IPS-18c (cell line): ENCODE data around the gene AUTS2.
"Not testable (repeated sequence)": the region's sequence is repeated elsewhere in the genome, so short reads cannot be mapped to it uniquely, and the experiment has no call there.

Source experiments
- H3K4me3 ChIP-seq: 2 replicates; pipeline ENCODE4 v1.7.0; 2013; ENCODE audit warnings: low read depth, mild to moderate bottlenecking, low read length, moderate library complexity; ENCODE audit not compliant: insufficient read depth
- H3K9me3 ChIP-seq: one replicate; pipeline ENCODE4 v1.6.1; 2013; ENCODE audit warnings: mild to moderate bottlenecking, low read length, moderate library complexity; ENCODE audit not compliant: control insufficient read depth, insufficient read depth

AUTS2 gene

GRCh38 chr7:70787771-70788170 is 1189.5 kb downstream of the AUTS2 start:
- Histone ChIP-seq H3K9me3 (no peaks in the 10 kb centered on the region), H3K4me3 (no peak overlapping the region)

DNA sequence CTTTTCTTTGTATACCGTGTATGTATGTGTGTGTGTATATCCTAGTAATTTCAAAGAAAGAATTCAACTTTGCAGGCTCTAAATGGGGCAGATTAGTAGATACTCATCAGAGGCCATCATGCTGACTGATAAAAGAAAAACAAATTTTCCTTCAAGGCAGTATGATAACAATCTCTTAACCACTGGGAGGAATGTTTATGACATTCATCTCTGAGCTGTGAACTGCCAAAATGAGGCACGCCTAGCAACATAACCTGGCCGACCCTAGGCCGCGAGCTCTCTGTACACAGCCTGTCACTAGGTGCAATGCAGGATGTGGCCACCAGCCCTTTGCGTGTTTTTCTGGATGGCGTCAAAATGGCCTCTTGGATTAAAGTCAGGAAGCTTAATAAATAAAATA is 1190.0 kb downstream of the AUTS2 start:
- H3K4me3 ChIP-seq, result no peak overlapping the region

GRCh38 chr7:70789481-70790214 is 1191.4 kb downstream of the AUTS2 start:
- H3K9me3 ChIP-seq, result no peaks in the 10 kb centered on the region
- no peak overlapping the region for H3K4me3 ChIP-seq

More for the DNA sequence above, 1190.0 kb downstream of the AUTS2 start:
- H3K9me3 ChIP-seq, result no peaks in the 10 kb centered on the region

- Histone ChIP-seq H3K9me3 (no peaks in the 10 kb centered on the region), H3K4me3 (no peak overlapping the region)
Observed at GRCh38 chr7:70790215-70791073, 1192.2 kb downstream of the AUTS2 start.

GRCh38 chr7:70791341-70791740 is 1193.1 kb downstream of the AUTS2 start:
- Histone ChIP-seq H3K9me3 (no peaks in the 10 kb centered on the region), H3K4me3 (no peak overlapping the region)

DNA sequence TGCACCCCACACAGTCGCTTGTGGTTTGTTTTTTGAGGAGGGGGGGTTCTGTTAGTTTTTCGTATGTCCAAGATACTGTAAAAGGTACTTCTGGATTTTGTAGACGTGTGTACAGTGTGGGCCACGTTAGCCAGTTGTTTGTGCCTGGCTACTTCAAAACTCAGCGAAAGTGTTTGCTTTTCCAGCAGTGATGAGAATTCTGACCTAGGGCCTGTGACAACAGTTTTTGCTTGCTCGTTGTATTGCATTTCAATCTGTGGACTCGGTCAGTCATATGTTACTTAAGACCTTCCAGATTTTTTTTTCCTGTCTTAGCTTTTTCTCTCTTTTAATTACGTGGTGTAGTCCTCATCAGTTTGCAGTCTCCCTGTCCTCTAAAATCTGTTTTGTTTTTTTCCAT is 1194.8 kb downstream of the AUTS2 start:
- no peaks in the 10 kb centered on the region for H3K9me3 ChIP-seq
- no peak overlapping the region for H3K4me3 ChIP-seq

GRCh38 chr7:70793821-70794220 is 1195.5 kb downstream of the AUTS2 start:
- no peak overlapping the region for H3K4me3 ChIP-seq

DNA sequence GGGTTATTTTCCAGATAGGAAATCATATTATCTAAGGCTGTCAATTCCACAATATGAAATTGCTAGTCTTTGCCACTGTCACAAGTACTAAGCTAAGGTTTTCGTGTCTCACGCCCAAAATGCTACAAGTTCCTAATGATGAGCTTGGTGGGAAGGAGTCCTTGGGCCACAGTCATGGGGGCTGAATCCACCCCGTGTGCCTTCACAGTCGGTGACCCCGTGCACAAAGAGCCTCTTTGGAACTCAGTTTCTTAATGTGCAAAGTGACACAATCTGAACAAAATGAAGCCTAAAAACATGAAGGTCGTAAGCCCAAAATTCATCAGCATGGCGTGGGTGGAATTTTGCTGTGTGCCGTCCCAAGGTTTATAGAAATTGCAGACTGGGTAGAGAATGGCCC is 1196.7 kb downstream of the AUTS2 start:
- H3K4me3 ChIP-seq, result no peak overlapping the region
- H3K9me3 ChIP-seq, result no peaks in the 10 kb centered on the region

More at GRCh38 chr7:70793821-70794220, 1195.5 kb downstream of the AUTS2 start:
- H3K9me3 ChIP-seq, result no peaks in the 10 kb centered on the region

DNA sequence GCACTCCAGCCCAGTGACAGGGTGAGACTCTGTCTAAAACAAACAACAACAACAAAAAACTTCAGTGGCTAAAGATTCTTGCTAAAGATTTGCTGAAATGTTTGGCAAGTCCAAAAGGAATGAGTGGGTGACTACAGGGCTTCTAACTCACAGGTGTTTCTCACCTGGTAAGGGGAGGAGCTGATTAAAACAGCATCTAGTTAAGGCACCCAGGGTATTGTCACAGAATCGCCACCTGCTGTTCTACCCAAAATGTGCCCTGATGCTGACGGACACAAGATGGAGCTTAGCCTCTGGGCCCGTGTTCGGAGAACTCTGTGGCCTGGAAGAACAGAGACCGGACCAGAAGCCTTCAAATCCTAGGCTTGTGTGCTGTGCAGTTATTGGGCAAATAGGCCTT is 1197.7 kb downstream of the AUTS2 start:
- Histone ChIP-seq H3K4me3 (no peak overlapping the region), H3K9me3 (no peaks in the 10 kb centered on the region)

GRCh38 chr7:70797109-70797514 is 1198.8 kb downstream of the AUTS2 start:
- H3K4me3 ChIP-seq, result no peak overlapping the region
- H3K9me3 ChIP-seq, result no peaks in the 10 kb centered on the region

DNA sequence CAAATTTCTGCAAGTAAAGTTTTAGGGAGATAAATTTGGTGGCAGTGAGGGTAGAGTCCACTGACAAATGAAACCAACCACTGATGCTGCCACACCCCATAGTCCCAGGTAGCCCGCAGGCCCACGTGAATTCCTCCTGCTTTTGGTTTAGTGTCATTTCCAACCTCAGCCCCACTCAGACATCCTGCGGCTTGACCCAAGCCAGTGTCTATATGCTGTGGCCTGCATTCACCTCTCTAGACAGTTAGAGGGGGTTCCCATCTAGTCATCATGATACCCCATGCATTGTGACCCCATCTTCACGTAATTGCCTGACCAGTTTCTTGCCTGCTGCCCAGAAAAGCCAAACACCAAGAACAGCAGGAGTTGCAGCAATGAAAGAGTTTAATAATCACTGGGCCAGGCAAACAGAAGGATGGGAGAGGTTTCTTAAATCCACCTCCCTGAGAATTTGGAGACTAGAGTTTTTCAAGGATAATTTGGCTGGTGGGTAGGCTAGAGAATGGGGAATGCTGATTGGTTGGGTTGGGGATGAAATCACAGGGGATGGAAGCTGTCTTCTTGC is 1201.6 kb downstream of the AUTS2 start:
- no peak overlapping the region for H3K4me3 ChIP-seq
- no peaks in the 10 kb centered on the region for H3K9me3 ChIP-seq

DNA sequence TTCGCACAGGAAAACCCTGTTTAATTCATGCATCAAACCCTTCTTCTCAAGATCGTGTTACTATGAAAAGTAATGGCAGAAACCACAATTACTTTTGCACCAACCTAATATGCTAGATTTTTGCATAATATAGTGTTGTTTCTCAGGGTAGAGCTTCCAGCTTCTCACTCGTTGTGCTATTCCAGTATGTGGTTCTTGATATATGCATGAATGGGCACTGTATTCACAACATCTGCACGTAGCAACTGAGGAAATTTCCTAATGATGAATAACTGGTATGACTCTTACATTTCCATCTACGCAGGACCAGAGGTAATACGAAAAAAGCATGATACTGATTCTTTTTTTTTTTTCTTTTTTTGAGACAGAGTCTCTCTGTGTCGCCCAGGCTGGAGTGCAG is 1207.1 kb downstream of the AUTS2 start:
- H3K4me3 ChIP-seq, result no peak overlapping the region
- no peaks in the 10 kb centered on the region for H3K9me3 ChIP-seq

- Histone ChIP-seq H3K9me3 (no peaks in the 10 kb centered on the region), H3K4me3 (no peak overlapping the region)
Observed at GRCh38 chr7:70807650-70808049, 1209.4 kb downstream of the AUTS2 start.

DNA sequence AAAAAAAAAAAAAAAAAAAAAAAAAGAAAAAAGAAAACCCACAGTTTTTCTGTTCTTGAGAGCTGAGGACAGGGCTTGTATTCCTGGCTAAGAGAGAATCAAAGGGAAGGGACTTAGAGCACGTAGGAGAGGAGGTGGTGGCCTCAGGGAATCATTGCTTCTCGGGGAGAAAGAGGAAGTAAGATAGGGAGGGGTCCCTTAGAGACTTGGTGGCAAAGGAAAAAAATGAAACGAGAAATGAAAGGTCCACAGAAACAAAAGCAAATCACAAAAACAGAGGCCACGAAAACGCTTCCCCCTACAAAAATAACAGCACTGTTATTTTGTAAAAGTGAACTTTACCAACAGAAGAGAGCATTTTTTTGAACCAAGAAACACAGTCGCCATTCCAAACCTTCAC is 1210.6 kb downstream of the AUTS2 start:
- no peak overlapping the region for H3K4me3 ChIP-seq
- no peaks in the 10 kb centered on the region for H3K9me3 ChIP-seq

DNA sequence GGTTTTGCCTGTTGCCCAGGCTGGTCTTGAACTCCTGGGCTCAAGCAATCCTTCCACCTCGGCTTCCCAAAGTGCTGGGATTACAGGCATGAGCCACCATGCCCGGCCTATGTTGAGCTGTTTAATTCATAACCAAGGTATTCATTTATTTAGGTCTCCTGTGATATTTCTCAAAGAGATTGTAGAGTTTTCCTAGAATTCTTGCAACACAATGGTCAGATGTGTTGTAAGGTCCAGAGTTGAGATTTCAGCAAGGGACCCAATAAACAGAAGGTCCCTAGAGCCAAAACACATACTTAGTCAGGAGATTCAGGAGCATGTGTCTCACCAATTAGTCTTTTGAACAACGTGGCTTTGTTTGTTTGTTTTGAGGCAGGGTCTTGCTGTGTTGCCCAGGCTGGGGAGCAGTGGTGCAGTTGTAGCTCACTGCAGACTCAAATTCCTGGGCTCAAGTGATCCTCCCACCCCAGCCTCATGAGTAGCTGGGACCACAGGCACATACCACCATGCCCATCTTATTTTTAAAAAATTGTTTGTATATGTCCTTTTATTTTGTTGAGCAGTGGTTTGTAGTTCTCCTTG is 1212.4 kb downstream of the AUTS2 start:
- Histone ChIP-seq H3K9me3 (no peaks in the 10 kb centered on the region), H3K4me3 (no peak overlapping the region)

DNA sequence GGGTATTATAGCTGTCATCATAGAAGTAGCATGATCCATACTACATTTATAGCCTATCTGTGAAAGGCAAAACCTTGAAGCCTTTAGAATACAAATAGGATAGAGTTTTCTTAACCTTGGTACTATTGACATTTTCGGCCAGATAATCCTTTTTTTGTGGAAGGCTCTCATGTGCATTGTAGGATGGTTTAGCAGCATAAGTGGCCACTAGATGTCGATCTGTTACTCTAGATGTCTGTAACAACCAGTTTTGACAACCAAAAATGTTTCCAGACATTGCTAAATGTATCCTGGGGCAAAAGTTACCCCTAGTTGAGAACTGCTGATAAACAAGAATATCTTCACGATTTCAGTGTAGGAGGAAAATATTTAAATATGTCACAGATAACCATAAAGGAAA is 1214.2 kb downstream of the AUTS2 start:
- H3K4me3 ChIP-seq, result no peak overlapping the region
- no peaks in the 10 kb centered on the region for H3K9me3 ChIP-seq

DNA sequence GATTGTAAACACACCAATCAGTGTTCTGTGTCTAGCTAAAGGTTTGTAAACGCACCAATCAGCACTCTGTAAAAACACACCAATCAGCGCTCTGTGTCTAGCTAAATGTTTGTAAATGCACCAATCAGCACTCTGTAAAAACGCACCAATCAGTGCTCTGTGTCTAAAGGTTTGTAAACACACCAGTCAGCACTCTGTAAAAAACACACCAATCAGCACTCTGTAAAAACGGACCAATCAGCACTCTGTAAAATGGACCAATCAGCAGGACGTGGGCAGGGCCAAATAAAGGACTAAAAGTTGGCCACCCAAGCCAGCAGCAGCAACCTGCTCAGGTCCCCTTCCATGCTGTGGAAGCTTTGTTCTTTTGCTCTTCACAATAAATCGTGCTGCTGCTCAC is 1224.2 kb downstream of the AUTS2 start:
- not testable (repeated sequence) for H3K9me3 ChIP-seq, H3K4me3 ChIP-seq
